PC-9 (cell line): ENCODE data around the gene ALDH1A3. TPM values are rescaled to one million over a fixed set of nuclear protein-coding genes. Genes with fewer than 3 reads are reported as not detected.

Experiments used
- BruUV-seq: library from RNA; stranded (reverse); fragments of 400-500 nt; replicated peaks from 2 replicates; lab custom pipeline; 2021; lab: Mats Ljungman, UMichigan
- CTCF ChIA-PET: fragments of 300-600 bp; sonication (Branson Sonifier 250); formaldehyde crosslinking; loops from one replicate; lab custom pipeline; 2022; ENCODE audit warnings: antibody characterized with exemption; lab: Charles Lee
- POLR2A ChIA-PET: fragments of 300-600 bp; sonication (Branson Sonifier 250); formaldehyde crosslinking; loops from one replicate; lab custom pipeline; 2022; ENCODE audit warnings: antibody characterized with exemption; ENCODE audit not compliant: unreplicated experiment; lab: Charles Lee
- DNase-seq, 2 experiments: peaks; one replicate each; pipeline versions ENCODE4 v3.0.0 to v3.0.0-alpha.2; 2015 to 2022; ENCODE audit warnings: mixed read lengths in 1 of 2
- H2AFZ ChIP-seq: fragments of 200-600 bp; sonication (generic); 2 replicates; pipeline ENCODE4 v1.8.1; 2017; ENCODE audit warnings: antibody characterized with exemption
- H3F3A ChIP-seq: fragments of 200-600 bp; sonication (generic); 2 replicates; pipeline ENCODE4 v1.8.1; 2017; ENCODE audit warnings: antibody characterized with exemption, mild to moderate bottlenecking, low read depth; ENCODE audit not compliant: insufficient read depth
- H3K27ac ChIP-seq: fragments of 200-600 bp; sonication (generic); 2 replicates; pipeline ENCODE4 v1.6.1; 2016; ENCODE audit warnings: mixed run types
- H3K27me3 ChIP-seq: fragments of 200-600 bp; sonication (generic); 2 replicates; pipeline ENCODE4 v1.6.1; 2016; ENCODE audit warnings: low read depth, mixed run types; ENCODE audit not compliant: insufficient read depth
- H3K36me3 ChIP-seq: fragments of 200-600 bp; sonication (generic); 2 replicates; pipeline ENCODE4 v1.6.1; 2016; ENCODE audit warnings: low read depth, mixed run types
- H3K4me1 ChIP-seq: fragments of 200-600 bp; sonication (generic); replicated peaks from 2 replicates; pipeline ENCODE4 v1.6.1; 2016; ENCODE audit warnings: mixed run types; ENCODE audit not compliant: insufficient read depth
- H3K4me2 ChIP-seq: fragments of 200-600 bp; sonication (generic); 2 replicates; pipeline ENCODE4 v1.6.1; 2017; ENCODE audit warnings: mixed run types
- H3K4me3 ChIP-seq: fragments of 200-600 bp; sonication (generic); 2 replicates; pipeline ENCODE4 v1.6.1; 2016; ENCODE audit warnings: mixed run types
- H3K79me2 ChIP-seq: fragments of 200-600 bp; sonication (generic); 2 replicates; pipeline ENCODE4 v1.6.1; 2017; ENCODE audit warnings: low read depth, mixed run types
- H3K9me2 ChIP-seq: fragments of 200-600 bp; sonication (generic); 2 replicates; pipeline ENCODE4 v1.8.1; 2017; ENCODE audit warnings: mild to moderate bottlenecking; ENCODE audit not compliant: insufficient read depth
- H3K9me3 ChIP-seq: fragments of 200-600 bp; sonication (generic); 2 replicates; pipeline ENCODE4 v1.8.1; 2016; ENCODE audit warnings: low read depth; ENCODE audit not compliant: insufficient read depth
- H4K20me1 ChIP-seq: fragments of 200-600 bp; sonication (generic); 2 replicates; pipeline ENCODE4 v1.8.1; 2017; ENCODE audit not compliant: insufficient read depth
- EZH2 ChIP-seq: fragments of 200-600 bp; sonication (generic); IDR thresholded peaks from 2 replicates; pipeline ENCODE4 v1.8.0; 2017; ENCODE audit warnings: antibody characterized with exemption, low read depth
- intact Hi-C: fragments of 100-400 bp; cut with micrococcal nuclease; formaldehyde crosslinking; loops from one replicate; pipeline ENCODE4 v1.10.0; 2022; ENCODE audit not compliant: unreplicated experiment
- total RNA-seq: library from RNA; stranded (reverse); gene quantifications from 2 replicates; pipeline ENCODE4 v1.2.3, GENCODE V29; 2021
- TF ChIP-seq, protein P1 (sequence below): fragments of 200-600 bp; sonication (generic); conservative IDR thresholded peaks from 2 replicates; pipeline ENCODE4 v1.6.1; 2017; ENCODE audit warnings: mixed run types, antibody characterized with exemption, mild to moderate bottlenecking, moderate library complexity

Gene ALDH1A3
- total RNA-seq, 1 experiment from 2014 or later: 469 TPM

DNA sequence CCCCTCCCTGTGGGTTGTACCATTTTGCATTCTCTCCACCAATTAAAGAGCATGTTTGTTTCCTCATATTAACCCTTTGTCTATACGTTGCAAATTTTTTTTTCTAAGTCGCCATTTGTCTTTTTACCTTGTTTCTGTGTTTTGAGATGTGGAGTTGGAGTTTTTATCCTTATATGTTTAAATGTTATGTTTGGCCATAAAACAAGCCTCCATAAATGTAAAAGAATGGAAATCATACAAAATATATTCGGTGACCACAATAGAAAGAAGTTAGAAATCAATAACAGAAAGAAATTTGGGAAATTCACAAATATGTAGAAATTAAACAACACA lies 68.8 kb downstream of the ALDH1A3 start:
- no peaks in the 10 kb centered on the region for H3F3A ChIP-seq
- no peaks in the 10 kb centered on the region for H3K36me3 ChIP-seq
- BruUV-seq: no TSS peak
- H3K4me3 ChIP-seq: no peak overlapping the region
- no peaks in the 10 kb centered on the region for H3K9me3 ChIP-seq
- ChIA-PET POLR2A (no interaction called here), CTCF (no interaction called here)
- H3K79me2 ChIP-seq: no peaks in the 10 kb centered on the region
- H4K20me1 ChIP-seq: no peaks in the 10 kb centered on the region
- no peak for DNase-seq
- intact Hi-C loops: no loop called here
- no peaks in the 10 kb centered on the region for H3K4me1 ChIP-seq
- no peak overlapping the region for H3K4me2 ChIP-seq
- H3K9me2 ChIP-seq: no peaks in the 10 kb centered on the region
- H3K27me3 ChIP-seq: no peaks in the 10 kb centered on the region
- TF ChIP-seq, protein P1, sequence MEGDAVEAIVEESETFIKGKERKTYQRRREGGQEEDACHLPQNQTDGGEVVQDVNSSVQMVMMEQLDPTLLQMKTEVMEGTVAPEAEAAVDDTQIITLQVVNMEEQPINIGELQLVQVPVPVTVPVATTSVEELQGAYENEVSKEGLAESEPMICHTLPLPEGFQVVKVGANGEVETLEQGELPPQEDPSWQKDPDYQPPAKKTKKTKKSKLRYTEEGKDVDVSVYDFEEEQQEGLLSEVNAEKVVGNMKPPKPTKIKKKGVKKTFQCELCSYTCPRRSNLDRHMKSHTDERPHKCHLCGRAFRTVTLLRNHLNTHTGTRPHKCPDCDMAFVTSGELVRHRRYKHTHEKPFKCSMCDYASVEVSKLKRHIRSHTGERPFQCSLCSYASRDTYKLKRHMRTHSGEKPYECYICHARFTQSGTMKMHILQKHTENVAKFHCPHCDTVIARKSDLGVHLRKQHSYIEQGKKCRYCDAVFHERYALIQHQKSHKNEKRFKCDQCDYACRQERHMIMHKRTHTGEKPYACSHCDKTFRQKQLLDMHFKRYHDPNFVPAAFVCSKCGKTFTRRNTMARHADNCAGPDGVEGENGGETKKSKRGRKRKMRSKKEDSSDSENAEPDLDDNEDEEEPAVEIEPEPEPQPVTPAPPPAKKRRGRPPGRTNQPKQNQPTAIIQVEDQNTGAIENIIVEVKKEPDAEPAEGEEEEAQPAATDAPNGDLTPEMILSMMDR: no peak
- TF ChIP-seq EZH2: no peak
- no peak overlapping the region for H2AFZ ChIP-seq
- H3K27ac ChIP-seq: no peak overlapping the region

DNA sequence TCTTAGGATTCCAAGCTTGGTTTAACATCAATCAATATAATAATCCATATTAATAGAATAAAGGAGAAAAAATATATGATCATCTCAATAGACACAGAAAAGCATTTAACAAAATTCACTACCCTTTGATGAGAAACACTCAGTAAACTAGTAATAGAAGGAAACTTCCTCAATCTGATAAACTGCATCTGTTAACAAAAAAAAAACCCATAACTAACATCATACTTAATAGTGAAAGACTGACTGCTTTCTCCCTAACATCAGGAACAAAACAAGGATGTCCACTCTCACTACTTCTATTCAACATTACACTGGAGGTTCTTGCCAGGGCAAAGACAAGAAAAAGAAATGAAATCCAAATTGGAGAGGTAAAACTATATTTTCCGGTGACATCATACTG lies 70.1 kb downstream of the ALDH1A3 start:
- Histone ChIP-seq H3K4me3 (no peak overlapping the region), H2AFZ (no peak overlapping the region), H3K36me3 (no peaks in the 10 kb centered on the region), H3K27ac (no peak overlapping the region), H3K4me2 (no peak overlapping the region), H3K9me2 (no peaks in the 10 kb centered on the region), H3K4me1 (no peaks in the 10 kb centered on the region), H4K20me1 (no peaks in the 10 kb centered on the region), H3F3A (no peaks in the 10 kb centered on the region), H3K79me2 (no peaks in the 10 kb centered on the region), H3K27me3 (no peaks in the 10 kb centered on the region), H3K9me3 (no peaks in the 10 kb centered on the region)
- no peak for DNase-seq
- CTCF ChIA-PET: no interaction called here
- intact Hi-C loops: no loop called here
- POLR2A ChIA-PET: no interaction called here
- TF ChIP-seq, protein P1: no peak
- no peak for TF ChIP-seq EZH2
- no TSS peak for BruUV-seq

DNA sequence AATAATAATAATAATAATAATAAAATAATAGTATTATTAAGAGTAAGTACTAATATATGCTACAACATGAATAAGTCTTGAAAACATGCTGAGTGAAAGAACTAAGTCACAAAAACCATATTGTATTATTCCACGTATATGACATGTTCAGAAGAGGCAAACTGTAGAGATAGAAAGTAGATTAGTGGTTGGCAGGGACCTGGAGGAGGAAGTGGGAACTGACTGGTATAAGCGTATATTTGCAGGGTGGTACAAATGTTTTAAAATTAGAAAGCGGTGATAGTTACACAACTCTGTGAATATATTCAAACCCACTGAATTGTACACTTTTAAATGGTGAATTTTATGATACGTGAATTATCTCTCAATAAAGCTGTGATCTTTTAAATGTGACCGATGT lies 72.3 kb downstream of the ALDH1A3 start:
- no peak overlapping the region for H3K27ac ChIP-seq
- CTCF ChIA-PET: no interaction called here
- no peaks in the 10 kb centered on the region for H3K27me3 ChIP-seq
- POLR2A ChIA-PET: no interaction called here
- H3K79me2 ChIP-seq: peaks cover 4% of the 10 kb centered on the region; the same call in 1 of the 2 replicates
- DNase-seq: no peak
- H3K9me3 ChIP-seq: no peaks in the 10 kb centered on the region
- no TSS peak for BruUV-seq
- H3K36me3 ChIP-seq: no peaks in the 10 kb centered on the region
- TF ChIP-seq, protein P1: no peak
- TF ChIP-seq EZH2: no peak
- H3K9me2 ChIP-seq: no peaks in the 10 kb centered on the region
- intact Hi-C loops: no loop called here
- peaks cover under 1% of the 10 kb centered on the region; the same call in 1 of the 2 replicates for H3K4me1 ChIP-seq
- no peaks in the 10 kb centered on the region for H4K20me1 ChIP-seq
- no peaks in the 10 kb centered on the region for H3F3A ChIP-seq
- H3K4me3 ChIP-seq: no peak overlapping the region
- H3K4me2 ChIP-seq: no peak overlapping the region
- H2AFZ ChIP-seq: no peak overlapping the region
